Measurements from ENCODE around the gene TBC1D5.

GRCh38 chr3:17629400-17629799 is 113.0 kb downstream of the TBC1D5 start:
- TF ChIP-seq EP300 (IDR thresholded peaks at IDR 0.05) (no peak), CTCF (IDR thresholded peaks at IDR 0.05) (no peak), POLR2A (IDR thresholded peaks at IDR 0.05) (no peak), POLR2AphosphoS5 (IDR thresholded peaks at IDR 0.05) (no peak)

Data from sigmoid colon (tissue), 4 donors.